Measurements from ENCODE around the gene SH3RF1. TPM values are rescaled to one million over a fixed set of nuclear protein-coding genes. Genes with fewer than 3 reads are reported as not detected.

SH3RF1 gene
- total RNA-seq, 1 donor from 2014 or later = 33.8 TPM

DNA sequence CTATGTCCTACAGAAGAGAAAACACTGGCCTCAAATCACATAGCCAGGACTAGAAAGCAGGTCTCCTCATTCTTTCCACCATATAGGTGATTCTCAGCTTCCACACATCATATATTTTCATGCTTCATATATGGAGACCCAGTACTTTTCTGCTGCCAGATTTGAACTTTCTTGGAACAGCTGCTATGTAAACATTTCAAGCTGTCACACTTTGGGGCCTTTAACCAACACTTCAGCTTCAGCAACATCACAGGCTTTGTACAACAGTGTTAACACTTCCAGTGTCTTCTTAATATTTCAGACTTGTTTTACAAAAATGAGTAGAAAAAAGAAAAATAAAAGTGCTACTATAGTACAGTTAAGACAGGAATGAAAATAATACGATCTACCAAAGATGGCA lies 12.6 kb downstream of the SH3RF1 start:
- ATAC-seq (no peak), DNase-seq (no peak)
- TF ChIP-seq, protein P1, sequence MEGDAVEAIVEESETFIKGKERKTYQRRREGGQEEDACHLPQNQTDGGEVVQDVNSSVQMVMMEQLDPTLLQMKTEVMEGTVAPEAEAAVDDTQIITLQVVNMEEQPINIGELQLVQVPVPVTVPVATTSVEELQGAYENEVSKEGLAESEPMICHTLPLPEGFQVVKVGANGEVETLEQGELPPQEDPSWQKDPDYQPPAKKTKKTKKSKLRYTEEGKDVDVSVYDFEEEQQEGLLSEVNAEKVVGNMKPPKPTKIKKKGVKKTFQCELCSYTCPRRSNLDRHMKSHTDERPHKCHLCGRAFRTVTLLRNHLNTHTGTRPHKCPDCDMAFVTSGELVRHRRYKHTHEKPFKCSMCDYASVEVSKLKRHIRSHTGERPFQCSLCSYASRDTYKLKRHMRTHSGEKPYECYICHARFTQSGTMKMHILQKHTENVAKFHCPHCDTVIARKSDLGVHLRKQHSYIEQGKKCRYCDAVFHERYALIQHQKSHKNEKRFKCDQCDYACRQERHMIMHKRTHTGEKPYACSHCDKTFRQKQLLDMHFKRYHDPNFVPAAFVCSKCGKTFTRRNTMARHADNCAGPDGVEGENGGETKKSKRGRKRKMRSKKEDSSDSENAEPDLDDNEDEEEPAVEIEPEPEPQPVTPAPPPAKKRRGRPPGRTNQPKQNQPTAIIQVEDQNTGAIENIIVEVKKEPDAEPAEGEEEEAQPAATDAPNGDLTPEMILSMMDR (IDR thresholded peaks at IDR 0.05) = no peak
- no peaks in the 10 kb centered on the region for H3K36me3 ChIP-seq
- intact Hi-C loops (cut with DNase I) = no loop called here
- H3K4me1 ChIP-seq = peaks cover 68% of the 10 kb centered on the region
- H3K27ac ChIP-seq = no peak overlapping the region
- H3K4me3 ChIP-seq = no peak overlapping the region
- H3K9me3 ChIP-seq = no peaks in the 10 kb centered on the region
- no peaks in the 10 kb centered on the region for H3K27me3 ChIP-seq

DNA sequence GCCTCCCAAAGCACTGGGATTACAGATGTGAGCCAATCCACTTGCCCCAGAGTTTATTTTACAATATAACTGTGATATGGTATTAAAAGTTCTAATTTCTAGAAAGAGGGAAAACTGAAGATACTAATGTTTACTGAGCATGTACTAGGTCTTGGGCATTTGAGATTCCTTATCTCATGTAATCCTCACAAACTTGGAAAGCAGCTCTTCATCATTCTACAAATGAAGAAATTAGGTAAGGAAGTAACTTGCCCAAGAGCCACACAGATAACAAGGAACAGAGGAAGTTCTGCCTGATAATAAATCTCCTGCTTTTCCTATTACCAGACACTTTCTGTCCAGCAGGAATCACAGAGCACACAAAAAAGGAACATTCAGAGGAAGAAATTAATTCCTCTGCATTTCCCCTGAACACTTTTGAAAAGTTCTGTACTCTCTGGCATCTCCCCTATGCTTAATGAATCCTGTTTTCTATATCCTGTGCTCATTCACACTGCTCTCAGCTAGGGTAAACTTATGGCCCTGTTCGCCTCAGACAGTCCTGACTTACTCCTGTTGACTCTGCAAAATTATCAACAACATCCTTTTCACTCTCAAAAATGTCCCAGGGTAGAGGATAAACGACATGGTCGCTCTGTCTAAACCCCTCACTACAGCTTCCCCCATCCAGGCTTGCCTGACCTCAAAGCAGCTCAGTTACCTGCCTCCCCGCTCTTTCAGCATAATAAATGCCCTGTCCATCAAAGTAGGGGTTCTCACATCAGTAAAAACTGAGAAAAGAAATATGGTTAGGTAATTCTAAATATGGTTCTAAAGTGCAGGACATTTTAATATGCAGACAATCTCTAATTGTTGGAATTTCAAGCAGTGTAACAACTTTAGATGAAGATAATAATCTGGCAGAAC lies 13.6 kb downstream of the SH3RF1 start:
- Histone ChIP-seq H3K27me3 (no peaks in the 10 kb centered on the region), H3K4me3 (no peak overlapping the region), H3K9me3 (no peaks in the 10 kb centered on the region), H3K4me1 (peaks cover 78% of the 10 kb centered on the region), H3K27ac (peak overlapping the region; percentile 26), H3K36me3 (no peaks in the 10 kb centered on the region)
- peak; percentile 24 for ATAC-seq
- TF ChIP-seq, protein P1 (IDR thresholded peaks at IDR 0.05) = no peak
- intact Hi-C loops (cut with DNase I) = no loop called here
- DNase-seq = no peak

DNA sequence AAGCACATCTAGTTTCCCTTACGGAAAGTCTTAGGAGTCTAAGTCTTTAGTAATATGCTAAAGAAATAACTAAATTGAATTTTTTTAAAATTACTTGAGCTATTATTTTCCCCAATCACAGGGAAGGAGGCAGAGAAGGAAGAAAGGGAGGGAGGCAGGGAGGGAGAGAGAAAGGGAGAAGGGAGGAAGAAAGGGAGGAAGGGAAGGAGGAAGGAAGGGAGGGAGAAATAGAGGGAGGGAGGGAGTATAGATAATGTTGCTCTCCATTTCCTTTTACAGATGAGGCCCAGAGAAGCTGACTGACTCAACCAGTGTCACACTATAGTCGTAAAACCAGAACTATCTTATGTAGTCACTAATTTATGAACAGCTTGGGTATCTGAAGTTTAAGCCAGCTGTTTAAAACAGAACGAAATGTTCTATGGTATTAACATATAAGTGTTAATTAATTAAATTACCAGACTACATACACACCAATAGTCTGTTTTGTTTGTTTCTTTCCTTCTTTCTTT lies 14.6 kb downstream of the SH3RF1 start:
- ATAC-seq (no peak), DNase-seq (no peak)
- H3K4me1 ChIP-seq = peaks cover 86% of the 10 kb centered on the region
- TF ChIP-seq, protein P1 (IDR thresholded peaks at IDR 0.05) = no peak
- no peaks in the 10 kb centered on the region for H3K9me3 ChIP-seq
- H3K4me3 ChIP-seq = no peak overlapping the region
- H3K27ac ChIP-seq = no peak overlapping the region
- no peaks in the 10 kb centered on the region for H3K36me3 ChIP-seq
- no peaks in the 10 kb centered on the region for H3K27me3 ChIP-seq
- intact Hi-C loops (cut with DNase I) = no loop called here

DNA sequence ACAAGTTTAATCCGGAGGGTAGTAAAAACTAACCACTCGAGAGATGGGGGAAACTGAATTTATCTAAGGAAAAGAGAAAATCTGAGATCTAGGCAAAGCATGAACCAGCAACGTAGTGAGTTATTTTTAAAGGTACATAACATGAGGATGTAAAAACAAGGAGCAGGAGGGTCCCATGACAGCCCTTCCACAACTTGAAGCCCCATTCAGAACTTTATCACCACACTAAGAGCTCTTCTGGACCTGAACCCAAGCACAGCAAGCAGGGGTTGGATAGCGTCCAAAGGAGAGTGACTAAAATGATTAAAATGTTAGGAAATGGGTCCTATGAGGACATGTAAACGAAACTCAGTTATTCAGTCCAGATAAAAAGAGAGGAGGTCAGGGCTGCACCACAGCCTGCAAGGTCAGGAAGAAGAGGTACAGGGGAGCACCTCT lies 16.2 kb downstream of the SH3RF1 start:
- peak; percentile 60 for ATAC-seq
- intact Hi-C loops (cut with DNase I) = no loop called here
- H3K27me3 ChIP-seq = no peaks in the 10 kb centered on the region
- H3K9me3 ChIP-seq = no peaks in the 10 kb centered on the region
- peaks cover 81% of the 10 kb centered on the region for H3K4me1 ChIP-seq
- TF ChIP-seq, protein P1 (IDR thresholded peaks at IDR 0.05) = no peak
- DNase-seq = no peak
- no peak overlapping the region for H3K4me3 ChIP-seq
- H3K27ac ChIP-seq = no peak overlapping the region
- H3K36me3 ChIP-seq = no peaks in the 10 kb centered on the region

DNA sequence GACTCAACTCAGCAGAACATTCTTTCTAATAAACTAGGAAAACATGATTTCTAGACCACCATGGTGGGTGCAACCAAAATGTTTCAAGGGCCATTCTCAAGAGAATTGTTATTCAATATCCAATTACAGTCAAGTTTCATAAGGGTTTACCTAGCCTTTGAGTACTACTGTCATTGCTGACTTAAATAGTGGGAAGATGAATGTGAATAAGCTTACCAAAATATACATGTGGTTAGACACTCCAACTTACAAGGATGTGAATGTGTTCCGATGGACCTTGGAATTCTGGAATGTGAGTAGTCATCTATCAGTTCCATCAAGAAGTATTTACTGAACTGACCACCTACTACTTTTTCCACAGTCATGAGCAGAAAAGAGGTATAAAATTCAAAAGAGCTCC lies 16.9 kb downstream of the SH3RF1 start:
- Histone ChIP-seq H3K27ac (no peak overlapping the region), H3K4me3 (no peak overlapping the region), H3K27me3 (no peaks in the 10 kb centered on the region), H3K4me1 (peaks cover 78% of the 10 kb centered on the region), H3K9me3 (no peaks in the 10 kb centered on the region), H3K36me3 (no peaks in the 10 kb centered on the region)
- TF ChIP-seq, protein P1 (IDR thresholded peaks at IDR 0.05) = no peak
- intact Hi-C loops (cut with DNase I) = no loop called here
- ATAC-seq (no peak), DNase-seq (no peak)

Data from upper lobe of right lung (tissue), 1 donor.